Neural cell (in vitro differentiated cells): ENCODE results near the gene NDUFAF5. TPM values are rescaled to one million over a fixed set of nuclear protein-coding genes. Genes with fewer than 3 reads are reported as not detected.

ENCODE experiments used
- H2AFZ ChIP-seq: fragments of 200-600, 300-800 bp; sonication (generic), shearing (Covaris generic); 2 replicates; pipeline ENCODE4 v1.6.0; 2014; ENCODE audit warnings: low read depth, mild to moderate bottlenecking, antibody characterized with exemption, low read length, moderate library complexity
- H3F3A ChIP-seq: fragments of 200-600 bp; shearing (Covaris generic); 2 replicates; pipeline ENCODE4 v1.6.1; 2016; ENCODE audit warnings: mild to moderate bottlenecking, moderate library complexity, mixed read lengths, antibody characterized with exemption, low read length; ENCODE audit not compliant: insufficient read depth, poor library complexity, severe bottlenecking
- H3K27ac ChIP-seq: fragments of 200-600, 300-800 bp; sonication (generic), shearing (Covaris generic); 2 replicates; pipeline ENCODE4 v1.5.1; 2014; ENCODE audit warnings: mild to moderate bottlenecking, low read length, moderate library complexity
- H3K27me3 ChIP-seq: fragments of 300-800, 200-600 bp; sonication (generic), shearing (Covaris generic); 2 replicates; pipeline ENCODE4 v1.6.0; 2014; ENCODE audit warnings: mild to moderate bottlenecking, low read depth, low read length, moderate library complexity; ENCODE audit not compliant: insufficient read depth
- H3K36me3 ChIP-seq: fragments of 300-800, 200-600 bp; sonication (generic), shearing (Covaris generic); 2 replicates; pipeline ENCODE4 v1.5.1; 2014; ENCODE audit warnings: mild to moderate bottlenecking, antibody characterized with exemption, low read length, moderate library complexity; ENCODE audit not compliant: insufficient read depth
- H3K4me2 ChIP-seq: fragments of 300-800, 200-600 bp; sonication (generic), shearing (Covaris generic); 2 replicates; pipeline ENCODE4 v1.6.0; 2014; ENCODE audit warnings: mild to moderate bottlenecking, low read length
- H3K4me3 ChIP-seq: fragments of 300-800, 200-600 bp; sonication (generic), shearing (Covaris generic); 2 replicates; pipeline ENCODE4 v1.5.1; 2014; ENCODE audit warnings: mild to moderate bottlenecking, low read length, moderate library complexity
- H3K79me2 ChIP-seq: fragments of 200-600 bp; shearing (Covaris generic); replicated peaks from 2 replicates; pipeline ENCODE4 v1.6.0; 2014; ENCODE audit warnings: mild to moderate bottlenecking, low read length, moderate library complexity; ENCODE audit not compliant: insufficient read depth
- H3K9ac ChIP-seq: fragments of 300-800, 200-600 bp; sonication (generic), shearing (Covaris generic); 2 replicates; pipeline ENCODE4 v1.6.1; 2016; ENCODE audit warnings: mild to moderate bottlenecking, low read length, mixed read lengths
- H3K9me2 ChIP-seq: fragments of 200-600 bp; shearing (Covaris generic); 2 replicates; pipeline ENCODE4 v1.6.1; 2016; ENCODE audit warnings: mild to moderate bottlenecking, low read length, mixed read lengths; ENCODE audit not compliant: insufficient read depth
- H3K9me3 ChIP-seq: fragments of 200-600, 300-800 bp; sonication (generic), shearing (Covaris generic); 2 replicates; pipeline ENCODE4 v1.6.1; 2016; ENCODE audit warnings: mild to moderate bottlenecking, mixed run types, low read length, moderate library complexity, mixed read lengths
- H4K20me1 ChIP-seq: fragments of 200-600 bp; shearing (Covaris generic); 2 replicates; pipeline ENCODE4 v1.6.1; 2016; ENCODE audit warnings: mild to moderate bottlenecking, mixed run types; ENCODE audit not compliant: insufficient read depth
- EP300 ChIP-seq: fragments of 450-650 bp; conservative IDR thresholded peaks from 2 replicates; pipeline ENCODE4 v1.6.1; 2014; ENCODE audit warnings: antibody characterized with exemption, mild to moderate bottlenecking, moderate library complexity; ENCODE audit not compliant: poor library complexity, severe bottlenecking
- EZH2 ChIP-seq: fragments of 200-600, 300-800 bp; shearing (Covaris generic), sonication (generic); IDR thresholded peaks from 2 replicates; pipeline ENCODE4 v1.6.1; 2014; ENCODE audit warnings: antibody characterized with exemption, low read length, borderline replicate concordance, mild to moderate bottlenecking; ENCODE audit not compliant: insufficient read depth, poor library complexity, severe bottlenecking
- MXI1 ChIP-seq: fragments of 450-650 bp; conservative IDR thresholded peaks from 2 replicates; pipeline ENCODE4 v1.6.1; 2014; ENCODE audit warnings: antibody characterized with exemption, mild to moderate bottlenecking; ENCODE audit not compliant: poor library complexity, severe bottlenecking
- POLR2AphosphoS5 ChIP-seq: IDR thresholded peaks from 2 replicates; pipeline ENCODE4 v1.6.1; 2012
- RAD21 ChIP-seq: fragments of 450-650 bp; conservative IDR thresholded peaks from 2 replicates; pipeline ENCODE4 v1.6.1; 2014; ENCODE audit warnings: antibody characterized with exemption, mild to moderate bottlenecking, moderate library complexity
- SMC3 ChIP-seq: fragments of 450-650 bp; conservative IDR thresholded peaks from 2 replicates; pipeline ENCODE4 v1.6.1; 2014; ENCODE audit warnings: antibody characterized with exemption, mild to moderate bottlenecking, moderate library complexity; ENCODE audit not compliant: poor library complexity
- TAF1 ChIP-seq: IDR thresholded peaks from 2 replicates; pipeline ENCODE4 v1.6.1; 2012; ENCODE audit warnings: low read depth
- polyA plus RNA-seq: library from polyadenylated mRNA; depleted of rRNA; stranded (reverse); fragments of >200 nt; gene quantifications from 2 replicates; pipeline ENCODE4 v1.2.3, GENCODE V29; 2014
- TF ChIP-seq, protein P1 (sequence below): fragments of 450-650 bp; IDR thresholded peaks from 2 replicates; pipeline ENCODE4 v1.5.1; 2014; ENCODE audit warnings: antibody characterized with exemption, mild to moderate bottlenecking, moderate library complexity; ENCODE audit not compliant: poor library complexity, severe bottlenecking
- TF ChIP-seq, protein P2 (sequence below): IDR thresholded peaks from 2 replicates; pipeline ENCODE4 v1.6.1; 2012; ENCODE audit warnings: borderline replicate concordance

NDUFAF5 gene
- polyA plus RNA-seq, 1 donor from 2014 or later = 103 TPM

DNA sequence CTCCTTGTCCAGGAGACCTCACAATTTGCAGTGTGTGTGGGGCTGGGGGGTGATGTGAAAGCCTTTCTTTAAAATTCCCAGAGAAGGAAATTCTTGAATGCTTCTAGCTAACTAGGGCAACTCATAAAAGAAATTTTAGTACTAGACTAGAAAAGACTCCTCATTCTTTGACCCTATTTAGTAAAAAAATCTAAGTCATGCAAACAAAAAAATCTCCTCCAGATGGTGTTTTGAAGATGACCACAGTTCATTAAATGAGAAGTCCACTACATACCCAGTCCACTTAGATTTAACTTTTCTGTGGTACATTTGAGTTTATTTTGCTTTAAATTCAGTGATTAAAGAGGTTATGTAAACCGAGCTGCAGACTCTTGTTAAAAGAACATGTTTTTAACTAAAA, 67.5 kb downstream of the NDUFAF5 start:
- Histone ChIP-seq H3K9me3 (no peaks in the 10 kb centered on the region), H3K4me2 (no peak overlapping the region), H2AFZ (no peak overlapping the region), H3K9ac (no peak overlapping the region), H3K27ac (no peak overlapping the region), H3K4me3 (no peak overlapping the region), H3K36me3 (no peaks in the 10 kb centered on the region), H3F3A (no peaks in the 10 kb centered on the region), H3K9me2 (no peaks in the 10 kb centered on the region), H3K27me3 (no peaks in the 10 kb centered on the region), H3K79me2 (no peaks in the 10 kb centered on the region), H4K20me1 (no peaks in the 10 kb centered on the region)
- TF ChIP-seq SMC3 (no peak), MXI1 (no peak), EZH2 (no peak), TAF1 (no peak), POLR2AphosphoS5 (no peak), RAD21 (no peak), EP300 (no peak)
- TF ChIP-seq, protein P1, sequence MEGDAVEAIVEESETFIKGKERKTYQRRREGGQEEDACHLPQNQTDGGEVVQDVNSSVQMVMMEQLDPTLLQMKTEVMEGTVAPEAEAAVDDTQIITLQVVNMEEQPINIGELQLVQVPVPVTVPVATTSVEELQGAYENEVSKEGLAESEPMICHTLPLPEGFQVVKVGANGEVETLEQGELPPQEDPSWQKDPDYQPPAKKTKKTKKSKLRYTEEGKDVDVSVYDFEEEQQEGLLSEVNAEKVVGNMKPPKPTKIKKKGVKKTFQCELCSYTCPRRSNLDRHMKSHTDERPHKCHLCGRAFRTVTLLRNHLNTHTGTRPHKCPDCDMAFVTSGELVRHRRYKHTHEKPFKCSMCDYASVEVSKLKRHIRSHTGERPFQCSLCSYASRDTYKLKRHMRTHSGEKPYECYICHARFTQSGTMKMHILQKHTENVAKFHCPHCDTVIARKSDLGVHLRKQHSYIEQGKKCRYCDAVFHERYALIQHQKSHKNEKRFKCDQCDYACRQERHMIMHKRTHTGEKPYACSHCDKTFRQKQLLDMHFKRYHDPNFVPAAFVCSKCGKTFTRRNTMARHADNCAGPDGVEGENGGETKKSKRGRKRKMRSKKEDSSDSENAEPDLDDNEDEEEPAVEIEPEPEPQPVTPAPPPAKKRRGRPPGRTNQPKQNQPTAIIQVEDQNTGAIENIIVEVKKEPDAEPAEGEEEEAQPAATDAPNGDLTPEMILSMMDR = no peak
- TF ChIP-seq, protein P2, sequence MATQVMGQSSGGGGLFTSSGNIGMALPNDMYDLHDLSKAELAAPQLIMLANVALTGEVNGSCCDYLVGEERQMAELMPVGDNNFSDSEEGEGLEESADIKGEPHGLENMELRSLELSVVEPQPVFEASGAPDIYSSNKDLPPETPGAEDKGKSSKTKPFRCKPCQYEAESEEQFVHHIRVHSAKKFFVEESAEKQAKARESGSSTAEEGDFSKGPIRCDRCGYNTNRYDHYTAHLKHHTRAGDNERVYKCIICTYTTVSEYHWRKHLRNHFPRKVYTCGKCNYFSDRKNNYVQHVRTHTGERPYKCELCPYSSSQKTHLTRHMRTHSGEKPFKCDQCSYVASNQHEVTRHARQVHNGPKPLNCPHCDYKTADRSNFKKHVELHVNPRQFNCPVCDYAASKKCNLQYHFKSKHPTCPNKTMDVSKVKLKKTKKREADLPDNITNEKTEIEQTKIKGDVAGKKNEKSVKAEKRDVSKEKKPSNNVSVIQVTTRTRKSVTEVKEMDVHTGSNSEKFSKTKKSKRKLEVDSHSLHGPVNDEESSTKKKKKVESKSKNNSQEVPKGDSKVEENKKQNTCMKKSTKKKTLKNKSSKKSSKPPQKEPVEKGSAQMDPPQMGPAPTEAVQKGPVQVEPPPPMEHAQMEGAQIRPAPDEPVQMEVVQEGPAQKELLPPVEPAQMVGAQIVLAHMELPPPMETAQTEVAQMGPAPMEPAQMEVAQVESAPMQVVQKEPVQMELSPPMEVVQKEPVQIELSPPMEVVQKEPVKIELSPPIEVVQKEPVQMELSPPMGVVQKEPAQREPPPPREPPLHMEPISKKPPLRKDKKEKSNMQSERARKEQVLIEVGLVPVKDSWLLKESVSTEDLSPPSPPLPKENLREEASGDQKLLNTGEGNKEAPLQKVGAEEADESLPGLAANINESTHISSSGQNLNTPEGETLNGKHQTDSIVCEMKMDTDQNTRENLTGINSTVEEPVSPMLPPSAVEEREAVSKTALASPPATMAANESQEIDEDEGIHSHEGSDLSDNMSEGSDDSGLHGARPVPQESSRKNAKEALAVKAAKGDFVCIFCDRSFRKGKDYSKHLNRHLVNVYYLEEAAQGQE = no peak

DNA sequence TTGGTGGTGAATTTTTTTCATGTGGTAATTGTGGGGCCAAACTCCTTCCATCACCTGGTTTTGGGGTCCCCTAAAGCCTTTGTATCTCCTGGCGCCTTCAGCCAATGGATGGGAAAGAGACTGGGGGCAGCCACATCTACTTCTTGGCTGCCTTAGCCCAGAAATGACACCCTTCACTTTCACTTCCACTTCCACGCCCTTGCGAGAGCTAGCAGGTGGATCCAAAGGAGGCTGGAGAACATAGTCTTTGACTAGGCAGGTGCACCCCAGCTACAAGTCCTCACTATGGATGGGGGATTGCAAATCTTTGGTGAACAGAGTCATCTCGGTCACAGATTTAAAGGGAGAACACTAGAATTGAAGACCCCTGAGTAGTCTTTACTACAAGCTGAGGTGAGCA, 70.8 kb downstream of the NDUFAF5 start:
- Histone ChIP-seq H3K36me3 (no peaks in the 10 kb centered on the region), H3K4me3 (no peak overlapping the region), H3K9me2 (no peaks in the 10 kb centered on the region), H4K20me1 (no peaks in the 10 kb centered on the region), H3K4me2 (no peak overlapping the region), H3K9ac (no peak overlapping the region), H2AFZ (no peak overlapping the region), H3K79me2 (no peaks in the 10 kb centered on the region), H3K9me3 (no peaks in the 10 kb centered on the region), H3K27ac (no peak overlapping the region), H3K27me3 (no peaks in the 10 kb centered on the region), H3F3A (no peaks in the 10 kb centered on the region)
- TF ChIP-seq EZH2 = no peak
- no peak for TF ChIP-seq POLR2AphosphoS5
- TF ChIP-seq TAF1 = no peak
- TF ChIP-seq MXI1 = no peak
- TF ChIP-seq, protein P1 = no peak
- TF ChIP-seq, protein P2 = no peak
- TF ChIP-seq SMC3 = no peak
- TF ChIP-seq RAD21 = no peak
- no peak for TF ChIP-seq EP300
